K562 (cell line): ENCODE data around the gene ZNF451. TPM values are rescaled to one million over a fixed set of nuclear protein-coding genes. Genes with fewer than 3 reads are reported as not detected.

ENCODE experiments used
- ATAC-seq: fragments of 200-7000 bp; cut with Tn5 transposase; 3 replicates; pipeline ENCODE4 v1.9.1; 2020; ENCODE audit warnings: moderate library complexity
- BruUV-seq: library from RNA; stranded (reverse); fragments of 400-500 nt; replicated peaks from 2 replicates; lab custom pipeline; 2021; lab: Mats Ljungman, UMichigan
- CTCF ChIA-PET: fragments of 300-600 bp; formaldehyde crosslinking; extraction: SDS; loops from one replicate; lab custom pipeline; 2021; ENCODE audit warnings: low intra/inter-chr PET ratio; lab: Yijun Ruan, JAX
- POLR2A ChIA-PET: fragments of 300-600, 350-650 bp; sonication (Branson Sonifier 250); formaldehyde crosslinking; extraction: SDS; loops from one replicate; lab custom pipeline; 2021; ENCODE audit warnings: antibody characterized with exemption, inconsistent platforms; lab: Yijun Ruan, JAX
- DNase-seq, 4 experiments: peaks; one replicate each; pipeline versions ENCODE4 v3.0.0 to v3.0.0-alpha.2; 2011 to 2018; ENCODE audit warnings: low spot score in 3 of 4, mixed read lengths in 3 of 4; ENCODE audit errors: extremely low read depth in 1 of 4
- FAIRE-seq: peaks from 2 replicates; lab custom pipeline; 2011; peaks lifted over from hg19 to GRCh38; lab: Jason Lieb, UNC
- H2AFZ ChIP-seq: 2 replicates; pipeline ENCODE4 v1.6.0; 2011; ENCODE audit warnings: low read depth, low read length, control low read depth, inconsistent platforms
- H3K27ac ChIP-seq: fragments of 200-600 bp; 3 replicates; pipeline ENCODE4 v1.8.0; 2011; ENCODE audit warnings: low read depth, mild to moderate bottlenecking, control low read depth, inconsistent platforms, low read length, moderate library complexity, mixed read lengths; ENCODE audit errors: extremely low read depth
- H3K27me3 ChIP-seq, 2 experiments: fragments of 300-600 bp in 1 of 2; 2 replicates in 1 of 2; 3 replicates in 1 of 2; pipeline versions ENCODE4 v1.6.0 to v1.8.0; 2011; ENCODE audit warnings: inconsistent platforms in 2 of 2, low read length in 2 of 2, mild to moderate bottlenecking in 1 of 2, mixed read lengths in 1 of 2, moderate library complexity in 1 of 2; ENCODE audit not compliant: control insufficient read depth in 2 of 2, insufficient read depth in 2 of 2
- H3K36me3 ChIP-seq: fragments of 300-600 bp; 3 replicates; pipeline ENCODE4 v1.8.0; 2011; ENCODE audit warnings: mild to moderate bottlenecking, low read length, inconsistent platforms; ENCODE audit not compliant: control insufficient read depth, insufficient read depth
- H3K4me1 ChIP-seq, 2 experiments: fragments of 200-600 bp in 1 of 2; replicated peaks in 1 of 2; 2 replicates in 1 of 2; 3 replicates in 1 of 2; pipeline versions ENCODE4 v1.5.1 to v1.8.0; 2011; ENCODE audit warnings: inconsistent platforms in 2 of 2, low read length in 2 of 2, mild to moderate bottlenecking in 1 of 2, mixed read lengths in 1 of 2, moderate library complexity in 1 of 2; ENCODE audit not compliant: control insufficient read depth in 2 of 2, insufficient read depth in 2 of 2
- H3K4me2 ChIP-seq: 2 replicates; pipeline ENCODE4 v1.6.1; 2011; ENCODE audit warnings: low read length, control low read depth, inconsistent platforms, mixed read lengths; ENCODE audit not compliant: insufficient read depth
- H3K4me3 ChIP-seq: fragments of 200-600 bp; sonication (generic), shearing (Covaris generic); 2 replicates; pipeline ENCODE4 v1.5.1; 2016; ENCODE audit warnings: control low read depth, inconsistent platforms
- H3K79me2 ChIP-seq: fragments of 200-600 bp; 3 replicates; pipeline ENCODE4 v1.8.0; 2011; ENCODE audit warnings: low read length, inconsistent platforms; ENCODE audit not compliant: control insufficient read depth, insufficient read depth
- H3K9ac ChIP-seq, 2 experiments: 2 replicates each; pipeline versions ENCODE4 v1.6.0 to v1.6.1; 2011; ENCODE audit warnings: low read depth in 2 of 2, low read length in 2 of 2, control low read depth in 1 of 2, inconsistent platforms in 1 of 2, mild to moderate bottlenecking in 1 of 2, mixed read lengths in 1 of 2; ENCODE audit not compliant: insufficient read depth in 1 of 2
- H3K9me1 ChIP-seq: one replicate; pipeline ENCODE4 v1.6.0; 2011; ENCODE audit warnings: inconsistent platforms, mild to moderate bottlenecking, low read length, moderate library complexity; ENCODE audit not compliant: control insufficient read depth, insufficient read depth
- H3K9me3 ChIP-seq: replicated peaks from 2 replicates; pipeline ENCODE4 v1.5.1; 2011; ENCODE audit warnings: low read depth, low read length, inconsistent platforms; ENCODE audit not compliant: control insufficient read depth, insufficient read depth
- H4K20me1 ChIP-seq: replicated peaks from 2 replicates; pipeline ENCODE4 v1.6.1; 2011; ENCODE audit warnings: low read length, inconsistent platforms, mixed read lengths; ENCODE audit not compliant: control insufficient read depth, insufficient read depth
- ATF3 ChIP-seq, 2 experiments: fragments of 450-650 bp in 1 of 2; sonication (generic) in 1 of 2; formaldehyde crosslinking in 1 of 2; IDR thresholded peaks in 1 of 2; conservative IDR thresholded peaks in 1 of 2; 2 replicates each; pipeline versions ENCODE4 v1.6.1 to v1.8.1; 2016 to 2023; ENCODE audit warnings: mild to moderate bottlenecking in 2 of 2, moderate library complexity in 2 of 2, inconsistent platforms in 1 of 2, missing genetic modification reagents in 1 of 2
- CBFA2T2 ChIP-seq: fragments of 450-650 bp; conservative IDR thresholded peaks from 2 replicates; pipeline ENCODE4 v1.6.1; 2017; ENCODE audit warnings: mild to moderate bottlenecking
- CBFA2T3 ChIP-seq: fragments of 450-650 bp; IDR thresholded peaks from 2 replicates; pipeline ENCODE4 v1.6.1; 2017
- CBX1 ChIP-seq: sonication (generic); IDR thresholded peaks from 2 replicates; pipeline ENCODE4 v1.6.1; 2016; ENCODE audit warnings: antibody characterized with exemption, low read depth, mild to moderate bottlenecking
- DPF2 ChIP-seq: fragments of 450-650 bp; IDR thresholded peaks from 2 replicates; pipeline ENCODE4 v1.6.1; 2016
- GATA2 ChIP-seq: sonication (generic); formaldehyde crosslinking; IDR thresholded peaks from 2 replicates; pipeline ENCODE4 v1.4.0; 2020; ENCODE audit warnings: mild to moderate bottlenecking, missing genetic modification reagents
- HDAC8 ChIP-seq: fragments of 450-650 bp; IDR thresholded peaks from 2 replicates; pipeline ENCODE4 v1.6.1; 2016; ENCODE audit warnings: mild to moderate bottlenecking, missing genetic modification characterization, moderate library complexity, missing compliant biosample characterization
- MYNN ChIP-seq, 2 experiments: sonication (generic); formaldehyde crosslinking in 1 of 2; IDR thresholded peaks; 2 replicates each; pipeline versions ENCODE4 v1.5.0 to v1.6.1; 2016 to 2020; ENCODE audit warnings: antibody characterized with exemption in 1 of 2, missing genetic modification reagents in 1 of 2
- TAL1 ChIP-seq: fragments of 450-650 bp; IDR thresholded peaks from 2 replicates; pipeline ENCODE4 v1.6.1; 2016; ENCODE audit warnings: mild to moderate bottlenecking
- TCF3 ChIP-seq: sonication (generic); formaldehyde crosslinking; IDR thresholded peaks from 2 replicates; pipeline ENCODE4 v1.4.0; 2020; ENCODE audit warnings: mild to moderate bottlenecking, missing genetic modification reagents
- TSC22D4 ChIP-seq: fragments of 450-650 bp; IDR thresholded peaks from 2 replicates; pipeline ENCODE4 v1.6.1; 2016; ENCODE audit warnings: missing genetic modification characterization, missing biosample characterization, control low read depth
- ZNF707 ChIP-seq: fragments of 250-450 bp; sonication (Bioruptor Pico); conservative IDR thresholded peaks from 2 replicates; pipeline ENCODE4 v1.8.0; 2022; ENCODE audit warnings: inconsistent platforms, mild to moderate bottlenecking, moderate library complexity
- WGBS: fragments of 100-300 bp; shearing (Covaris generic); methylation state at CpG from one replicate; pipeline ENCODE4 v1.1.6; 2016; ENCODE audit warnings: low coverage, mixed read lengths; ENCODE audit not compliant: insufficient coverage; ENCODE audit errors: missing lambda C conversion rate; 5-methylcytosine and 5-hydroxymethylcytosine counted together
- in situ Hi-C: fragments of 300-500 bp; cut with MboI; formaldehyde crosslinking; loops from 4 replicates; pipeline ENCODE4 v1.15.0; 2018; ENCODE audit warnings: inconsistent platforms, mixed read lengths
- intact Hi-C: fragments of 100-400 bp; cut with micrococcal nuclease; formaldehyde crosslinking; loops from 2 replicates; pipeline ENCODE4 v1.14.2; 2022
- polyA plus RNA-seq, 8 experiments: library from polyadenylated mRNA; depleted of rRNA in 4 of 8; stranded (reverse) in 5 of 8; unstranded in 3 of 8; fragments of >200 nt; fragmentation: Nextera tagmentation in 2 of 8; fragmentation: Illumina TruSeq in 1 of 8; extraction: Ambion mirVana in 2 of 8; extraction: Trizol in 1 of 8; gene quantifications; 2 replicates each; pipeline versions ENCODE4 v1.2.1 to v1.2.3, GENCODE V29; 2011 to 2014; ENCODE audit warnings: inconsistent platforms in 1 of 8, missing spikeins in 1 of 8
- total RNA-seq, 7 experiments: library from RNA; depleted of rRNA in 6 of 7; stranded (reverse); fragments of >200 nt in 6 of 7; fragmentation: Illumina TruSeq in 2 of 7; extraction: Trizol in 2 of 7; gene quantifications; 2 replicates each; pipeline versions ENCODE4 v1.2.1 to v1.2.3, GENCODE V29; 2011 to 2021; ENCODE audit warnings: low replicate concordance in 1 of 7
- TF ChIP-seq, protein P1 (sequence below): fragments of 250-450 bp; sonication (Bioruptor Pico); IDR thresholded peaks from 2 replicates; pipeline ENCODE4 v1.5.0; 2021

Gene ZNF451
- total and polyA plus RNA-seq, 9 of the 15 experiments (the other 6 are each of a cell fraction or from before 2014, with no cell fraction given): 16.1 to 74.3 (median 38.3) TPM

- Histone ChIP-seq H3K4me1 (peaks cover 0 to 11% of the 10 kb centered on the region in 2 experiments; a peak in 2 of 5 replicates), H3K4me3 (no peak overlapping the region), H3K9ac (no peak overlapping the region), H3K4me2 (no peak overlapping the region), H4K20me1 (peaks cover 6% of the 10 kb centered on the region; the same call in 1 of the 2 replicates), H3K9me1 (no peaks in the 10 kb centered on the region), H3K79me2 (peaks cover 66% of the 10 kb centered on the region), H3K27ac (no peak overlapping the region), H3K27me3 (no peaks in the 10 kb centered on the region), H3K9me3 (no peaks in the 10 kb centered on the region), H3K36me3 (peaks cover 96% of the 10 kb centered on the region), H2AFZ (no peak overlapping the region)
- BruUV-seq: no TSS peak
- POLR2A ChIA-PET: no interaction called here
- CTCF ChIA-PET: no interaction called here
- FAIRE-seq: no peak
- WGBS: 93% methylated on average over 3 of the region's 3 CpGs
- ATAC-seq: no peak
- no peak for DNase-seq
- intact Hi-C loops: no loop called here
- TF ChIP-seq, protein P1, sequence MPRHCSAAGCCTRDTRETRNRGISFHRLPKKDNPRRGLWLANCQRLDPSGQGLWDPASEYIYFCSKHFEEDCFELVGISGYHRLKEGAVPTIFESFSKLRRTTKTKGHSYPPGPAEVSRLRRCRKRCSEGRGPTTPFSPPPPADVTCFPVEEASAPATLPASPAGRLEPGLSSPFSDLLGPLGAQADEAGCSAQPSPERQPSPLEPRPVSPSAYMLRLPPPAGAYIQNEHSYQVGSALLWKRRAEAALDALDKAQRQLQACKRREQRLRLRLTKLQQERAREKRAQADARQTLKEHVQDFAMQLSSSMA: no peak
- TF ChIP-seq MYNN (IDR thresholded peaks at IDR 0.05) (peak; percentile 94), MYNN (CRISPR knock-in tag; IDR thresholded peaks at IDR 0.05) (no peak), HDAC8 (tag) (no peak)
- in situ Hi-C loops: loop anchor here (10.0 kb wide), 1 partner anchor 134 kb away; the partner anchor contains the start of gene PRIM2
Observed at GRCh38 chr6:57180596-57180995, 90.6 kb downstream of the ZNF451 start.

DNA sequence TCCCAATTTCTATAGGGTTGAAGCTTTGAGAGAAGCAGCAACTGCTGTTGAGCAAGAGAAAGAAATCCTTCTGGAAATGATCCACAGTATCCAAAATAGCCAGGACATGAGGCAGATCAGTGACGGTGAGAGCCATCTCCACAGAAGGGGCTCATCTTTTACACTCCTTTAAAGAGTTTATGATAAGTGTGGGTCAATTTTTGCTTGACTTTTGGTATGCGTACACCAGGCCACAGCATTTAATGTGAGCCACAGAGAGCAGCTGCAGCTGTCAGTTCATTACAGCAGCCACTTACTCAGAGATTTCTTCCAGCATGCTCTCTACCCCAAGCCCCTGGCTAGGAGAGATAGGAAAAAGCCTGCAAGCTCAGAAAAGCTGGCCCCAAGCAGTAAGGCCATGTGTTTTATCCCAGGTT lies 92.0 kb downstream of the ZNF451 start:
- no peaks in the 10 kb centered on the region for H3K9me1 ChIP-seq
- no peak overlapping the region for H2AFZ ChIP-seq
- 88% methylated on average over 2 of the region's 2 CpGs for WGBS
- CTCF ChIA-PET: no interaction called here
- H3K36me3 ChIP-seq: peaks cover 93% of the 10 kb centered on the region
- no peak overlapping the region for H3K9ac ChIP-seq
- H4K20me1 ChIP-seq: peaks cover 6% of the 10 kb centered on the region; the same call in 1 of the 2 replicates
- intact Hi-C loops: no loop called here
- H3K27me3 ChIP-seq: no peaks in the 10 kb centered on the region
- TF ChIP-seq TSC22D4 (tag): no peak
- TF ChIP-seq CBFA2T3: peak; percentile 70
- TF ChIP-seq CBFA2T2: peak; percentile 54
- TF ChIP-seq DPF2: no peak
- TF ChIP-seq TCF3 (CRISPR knock-in tag): peak; percentile 50; the same call in 1 of the 2 replicates
- peak; percentile 46; the same call in 1 of the 2 replicates for TF ChIP-seq GATA2
- TF ChIP-seq CBX1: no peak
- no peak for TF ChIP-seq ZNF707 (CRISPR knock-in tag)
- TF ChIP-seq TAL1: peak; percentile 18; the same call in 1 of the 2 replicates
- no peak for TF ChIP-seq ATF3 (IDR thresholded peaks at IDR 0.05)
- no peak for TF ChIP-seq ATF3 (CRISPR knock-in tag; conservative IDR thresholded peaks at IDR 0.05)
- TF ChIP-seq, all 486 proteins: peak for 5
- Histone ChIP-seq H3K4me2 (no peak overlapping the region), H3K4me3 (no peak overlapping the region), H3K27ac (no peak overlapping the region), H3K79me2 (peaks cover 54% of the 10 kb centered on the region), H3K4me1 (no peaks in the 10 kb centered on the region; a peak in 2 of 5 replicates), H3K9me3 (no peaks in the 10 kb centered on the region)
- in situ Hi-C loops: loop anchor here (10.0 kb wide), 1 partner anchor 133 kb away; the partner anchor contains the start of gene PRIM2
- BruUV-seq: no TSS peak
- ATAC-seq (peak; percentile 30; the same call in 2 of the 3 replicates), DNase-seq (peak in 1 of 4 experiments; percentile 32), FAIRE-seq (no peak)
- POLR2A ChIA-PET: interaction anchor here (1.0 to 3.5 kb wide), 3 partner anchors 8 to 13 kb away, joined by 3 to 14 read pairs (median 4); partner anchors contain the start of gene BAG2
